IPS DF 6.9 (cell line): Measurements from ENCODE around the gene PARD3B.

Source experiments
- DNase-seq: peaks from one replicate; pipeline ENCODE4 v3.0.0-alpha.2; 2013; ENCODE audit warnings: low read depth, low spot score
- H3K27ac ChIP-seq: one replicate; pipeline ENCODE4 v1.5.1; 2013; ENCODE audit warnings: low read length, control low read depth
- H3K27me3 ChIP-seq: 2 replicates; pipeline ENCODE4 v1.6.1; 2013; ENCODE audit warnings: mild to moderate bottlenecking, low read length; ENCODE audit not compliant: control insufficient read depth, insufficient read depth
- H3K36me3 ChIP-seq: 2 replicates; pipeline ENCODE4 v1.6.1; 2013; ENCODE audit warnings: low read length; ENCODE audit not compliant: control insufficient read depth, insufficient read depth
- H3K4me1 ChIP-seq: 2 replicates; pipeline ENCODE4 v1.6.1; 2013; ENCODE audit warnings: low read length; ENCODE audit not compliant: control insufficient read depth, insufficient read depth
- H3K4me3 ChIP-seq: 2 replicates; pipeline ENCODE4 v1.5.1; 2013; ENCODE audit warnings: mild to moderate bottlenecking, low read length
- H3K9me3 ChIP-seq: 2 replicates; pipeline ENCODE4 v1.6.1; 2013; ENCODE audit warnings: low read length, inconsistent platforms; ENCODE audit not compliant: control insufficient read depth, insufficient read depth
- WGBS: extraction: QIAGEN DNeasy Blood & Tissue Kit; methylation state at CpG from one replicate; pipeline ENCODE4 v1.1.7; 2013; ENCODE audit warnings: mixed read lengths, missing lambda C conversion rate; ENCODE audit not compliant: insufficient read length, insufficient coverage; 5-methylcytosine and 5-hydroxymethylcytosine counted together

The PARD3B gene

GRCh38 chr2:205133544-205133943 lies 588.3 kb downstream of the PARD3B start:
- H3K4me3 ChIP-seq, result no peak overlapping the region
- no peaks in the 10 kb centered on the region for H3K27me3 ChIP-seq
- DNase-seq, result no peak
- no peaks in the 10 kb centered on the region for H3K9me3 ChIP-seq
- peaks cover 1% of the 10 kb centered on the region; the same call in 1 of the 2 replicates for H3K4me1 ChIP-seq
- no peak overlapping the region for H3K27ac ChIP-seq
- H3K36me3 ChIP-seq, result no peaks in the 10 kb centered on the region
- WGBS, result no CpG with 5 or more reads among the region's 1 CpG

- no peaks in the 10 kb centered on the region for H3K36me3 ChIP-seq
- no peak overlapping the region for H3K4me3 ChIP-seq
- WGBS, result no CpG with 5 or more reads among the region's 2 CpGs
- no peaks in the 10 kb centered on the region for H3K9me3 ChIP-seq
- no peak for DNase-seq
- no peaks in the 10 kb centered on the region for H3K4me1 ChIP-seq
- no peak overlapping the region for H3K27ac ChIP-seq
- H3K27me3 ChIP-seq, result no peaks in the 10 kb centered on the region
Observed at GRCh38 chr2:205138735-205139134, 593.5 kb downstream of the PARD3B start.

- Histone ChIP-seq H3K36me3 (no peaks in the 10 kb centered on the region), H3K9me3 (no peaks in the 10 kb centered on the region), H3K27ac (no peak overlapping the region), H3K4me3 (no peak overlapping the region), H3K27me3 (no peaks in the 10 kb centered on the region), H3K4me1 (no peaks in the 10 kb centered on the region)
- no CpG with 5 or more reads among the region's 8 CpGs for WGBS
- peak; percentile 31 for DNase-seq
Observed at GRCh38 chr2:205139822-205140463, 594.7 kb downstream of the PARD3B start.

DNA sequence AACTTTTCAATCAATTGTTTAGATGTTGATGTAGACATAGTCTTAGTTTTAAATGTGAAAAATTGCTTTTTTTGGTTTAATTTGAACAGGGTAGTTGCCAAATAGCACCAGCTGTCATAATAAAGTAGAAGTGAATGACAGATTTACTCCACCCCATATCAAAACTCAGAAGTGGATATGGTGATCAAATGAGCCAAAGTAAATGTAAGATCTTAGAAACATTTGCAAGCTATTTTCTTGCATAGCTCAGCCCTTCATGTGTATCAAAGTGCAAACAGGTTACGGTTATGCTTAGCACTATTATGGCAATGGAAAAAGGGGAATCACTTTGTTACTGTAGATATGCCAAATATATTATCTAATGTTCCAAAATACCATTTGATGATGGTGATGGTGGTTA lies 596.1 kb downstream of the PARD3B start:
- no peaks in the 10 kb centered on the region for H3K27me3 ChIP-seq
- H3K4me3 ChIP-seq, result no peak overlapping the region
- no peaks in the 10 kb centered on the region for H3K36me3 ChIP-seq
- H3K9me3 ChIP-seq, result no peaks in the 10 kb centered on the region
- no peaks in the 10 kb centered on the region for H3K4me1 ChIP-seq
- DNase-seq, result no peak
- no CpG with 5 or more reads among the region's 1 CpG for WGBS
- no peak overlapping the region for H3K27ac ChIP-seq

GRCh38 chr2:205145888-205146287 lies 600.6 kb downstream of the PARD3B start:
- Histone ChIP-seq H3K27me3 (no peaks in the 10 kb centered on the region), H3K4me1 (no peaks in the 10 kb centered on the region), H3K27ac (no peak overlapping the region), H3K4me3 (no peak overlapping the region), H3K9me3 (no peaks in the 10 kb centered on the region), H3K36me3 (no peaks in the 10 kb centered on the region)
- no peak for DNase-seq
- WGBS, result no CpG with 5 or more reads among the region's 6 CpGs

DNA sequence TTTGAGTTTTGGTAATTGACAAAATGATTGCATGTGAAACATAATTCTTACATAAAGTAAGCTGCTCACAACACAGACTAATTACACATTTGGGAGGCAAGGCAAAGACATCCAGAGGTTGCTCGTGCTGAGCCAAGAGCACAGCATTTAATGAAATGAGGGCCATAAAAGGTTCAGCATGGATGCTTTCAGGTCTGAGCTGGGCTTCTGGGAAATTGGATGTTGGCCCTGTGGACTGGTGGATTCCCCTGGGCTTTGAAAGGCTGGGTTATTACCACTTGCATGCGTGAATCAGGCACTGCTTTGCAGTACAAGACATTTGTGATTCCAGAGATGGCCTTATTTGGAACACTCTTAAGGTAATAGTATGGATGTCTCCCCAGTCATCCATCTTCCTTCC lies 603.5 kb downstream of the PARD3B start:
- Histone ChIP-seq H3K36me3 (no peaks in the 10 kb centered on the region), H3K27me3 (no peaks in the 10 kb centered on the region), H3K4me1 (no peaks in the 10 kb centered on the region), H3K9me3 (no peaks in the 10 kb centered on the region), H3K27ac (no peak overlapping the region), H3K4me3 (no peak overlapping the region)
- WGBS, result no CpG with 5 or more reads among the region's 2 CpGs
- DNase-seq, result no peak

GRCh38 chr2:205156457-205156856 lies 611.2 kb downstream of the PARD3B start:
- no peaks in the 10 kb centered on the region for H3K4me1 ChIP-seq
- no CpG with 5 or more reads among the region's 1 CpG for WGBS
- no peaks in the 10 kb centered on the region for H3K9me3 ChIP-seq
- DNase-seq, result no peak
- no peaks in the 10 kb centered on the region for H3K36me3 ChIP-seq
- H3K27ac ChIP-seq, result no peak overlapping the region
- H3K4me3 ChIP-seq, result no peak overlapping the region
- H3K27me3 ChIP-seq, result no peaks in the 10 kb centered on the region

- Histone ChIP-seq H3K27me3 (no peaks in the 10 kb centered on the region), H3K27ac (no peak overlapping the region), H3K4me1 (no peaks in the 10 kb centered on the region), H3K36me3 (no peaks in the 10 kb centered on the region), H3K9me3 (no peaks in the 10 kb centered on the region), H3K4me3 (no peak overlapping the region)
- DNase-seq, result no peak
- WGBS, result no CpG with 5 or more reads among the region's 6 CpGs
Observed at GRCh38 chr2:205158404-205158803, 613.1 kb downstream of the PARD3B start.

DNA sequence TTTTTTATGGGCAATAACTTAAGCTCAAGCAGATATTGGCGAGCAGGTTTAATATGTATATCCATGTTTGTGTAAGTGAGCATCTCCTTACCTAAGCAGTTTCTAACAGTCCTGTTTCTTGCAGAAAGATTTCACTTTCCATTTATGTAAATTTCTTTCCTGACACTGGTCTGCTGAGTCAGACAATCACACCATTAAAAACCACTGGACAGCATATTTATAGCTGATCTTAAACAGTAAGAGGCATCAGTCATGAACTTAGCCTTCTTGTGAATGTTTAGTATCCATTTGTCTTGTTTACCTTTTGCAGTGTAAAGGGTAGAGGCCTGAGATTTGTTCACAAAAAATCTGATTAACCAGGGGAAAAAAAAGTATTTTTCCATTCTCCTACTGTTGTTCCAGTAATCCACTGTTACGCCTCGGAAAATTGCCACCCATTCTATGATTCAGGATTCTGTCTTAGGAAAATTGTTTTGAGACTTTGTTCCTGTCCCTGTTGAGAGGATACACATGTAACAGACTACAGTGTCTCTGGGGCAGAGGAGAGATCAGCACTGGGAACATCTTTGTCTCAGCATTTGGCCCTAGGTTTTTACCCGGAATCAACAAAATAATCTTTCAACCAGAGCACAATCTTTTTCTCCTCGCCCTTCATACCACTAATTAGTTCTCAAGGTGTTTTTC lies 616.0 kb downstream of the PARD3B start:
- no peaks in the 10 kb centered on the region for H3K4me1 ChIP-seq
- WGBS, result no CpG with 5 or more reads among the region's 5 CpGs
- DNase-seq, result no peak

GRCh38 chr2:205166745-205167144 lies 621.5 kb downstream of the PARD3B start:
- no peaks in the 10 kb centered on the region for H3K4me1 ChIP-seq
- no peak overlapping the region for H3K4me3 ChIP-seq
- WGBS, result no CpG with 5 or more reads among the region's 2 CpGs
- H3K9me3 ChIP-seq, result no peaks in the 10 kb centered on the region
- H3K27ac ChIP-seq, result no peak overlapping the region
- H3K36me3 ChIP-seq, result no peaks in the 10 kb centered on the region
- no peak for DNase-seq
- no peaks in the 10 kb centered on the region for H3K27me3 ChIP-seq

More for the DNA sequence above, 616.0 kb downstream of the PARD3B start:
- no peaks in the 10 kb centered on the region for H3K9me3 ChIP-seq
- no peak overlapping the region for H3K4me3 ChIP-seq
- no peak overlapping the region for H3K27ac ChIP-seq
- H3K27me3 ChIP-seq, result no peaks in the 10 kb centered on the region
- no peaks in the 10 kb centered on the region for H3K36me3 ChIP-seq

GRCh38 chr2:205169012-205169411 lies 623.7 kb downstream of the PARD3B start:
- Histone ChIP-seq H3K4me1 (no peaks in the 10 kb centered on the region), H3K4me3 (no peak overlapping the region), H3K9me3 (no peaks in the 10 kb centered on the region), H3K36me3 (no peaks in the 10 kb centered on the region), H3K27ac (no peak overlapping the region), H3K27me3 (no peaks in the 10 kb centered on the region)
- DNase-seq, result no peak
- no CpG with 5 or more reads among the region's 2 CpGs for WGBS
